ENCODE results near the gene ARID3B. TPM values are rescaled to one million over a fixed set of nuclear protein-coding genes. Genes with fewer than 3 reads are reported as not detected.
"Not testable (repeated sequence)": the region's sequence is repeated elsewhere in the genome, so short reads cannot be mapped to it uniquely, and the experiment has no call there.

Gene ARID3B
- total RNA-seq, 1 donor, result 3.6 TPM

DNA sequence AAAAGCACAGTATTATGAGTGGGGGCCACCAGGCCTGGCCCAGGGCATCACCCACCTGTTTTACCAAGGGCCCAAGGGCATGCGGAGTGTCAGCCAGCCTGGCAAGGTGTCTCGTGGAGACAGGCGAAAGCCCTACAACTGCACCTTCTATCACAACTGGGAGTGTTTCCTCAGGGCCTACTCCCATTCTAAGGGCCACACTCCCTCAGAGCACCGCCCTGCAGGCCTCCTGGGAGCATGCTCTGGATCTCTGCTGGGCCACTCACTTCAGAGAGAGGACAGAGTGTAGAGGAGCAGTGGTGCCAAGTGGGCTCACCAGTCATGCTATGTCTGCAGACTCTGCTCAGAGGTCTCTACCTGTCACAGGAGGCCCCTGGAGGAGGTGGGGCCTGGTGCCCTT is 53.4 kb downstream of the ARID3B start:
- Histone ChIP-seq H3K4me3 (ENCODE audit: insufficient read depth, low read length) (no peak overlapping the region), H4K20me1 (ENCODE audit: insufficient read depth, low read length) (no peaks in the 10 kb centered on the region), H3K4me1 (ENCODE audit: insufficient read depth, low read length) (peaks cover 13% of the 10 kb centered on the region), H3K36me3 (ENCODE audit: insufficient read depth, low read length) (peaks cover 34% of the 10 kb centered on the region), H3K79me2 (ENCODE audit: insufficient read depth, low read length) (peaks cover 10% of the 10 kb centered on the region), H3K4me2 (ENCODE audit: insufficient read depth, low read length) (no peak overlapping the region), H3K9me3 (ENCODE audit: low read depth, low read length) (no peaks in the 10 kb centered on the region), H2AFZ (ENCODE audit: low read length) (no peak overlapping the region), H3K27ac (ENCODE audit: low read depth, low read length) (no peak overlapping the region), H3K27me3 (ENCODE audit: insufficient read depth, low read length) (no peaks in the 10 kb centered on the region)
- DNase-seq (ENCODE audit: insufficient read length, low spot score, missing footprints), result no peak
- TF ChIP-seq, protein P1, sequence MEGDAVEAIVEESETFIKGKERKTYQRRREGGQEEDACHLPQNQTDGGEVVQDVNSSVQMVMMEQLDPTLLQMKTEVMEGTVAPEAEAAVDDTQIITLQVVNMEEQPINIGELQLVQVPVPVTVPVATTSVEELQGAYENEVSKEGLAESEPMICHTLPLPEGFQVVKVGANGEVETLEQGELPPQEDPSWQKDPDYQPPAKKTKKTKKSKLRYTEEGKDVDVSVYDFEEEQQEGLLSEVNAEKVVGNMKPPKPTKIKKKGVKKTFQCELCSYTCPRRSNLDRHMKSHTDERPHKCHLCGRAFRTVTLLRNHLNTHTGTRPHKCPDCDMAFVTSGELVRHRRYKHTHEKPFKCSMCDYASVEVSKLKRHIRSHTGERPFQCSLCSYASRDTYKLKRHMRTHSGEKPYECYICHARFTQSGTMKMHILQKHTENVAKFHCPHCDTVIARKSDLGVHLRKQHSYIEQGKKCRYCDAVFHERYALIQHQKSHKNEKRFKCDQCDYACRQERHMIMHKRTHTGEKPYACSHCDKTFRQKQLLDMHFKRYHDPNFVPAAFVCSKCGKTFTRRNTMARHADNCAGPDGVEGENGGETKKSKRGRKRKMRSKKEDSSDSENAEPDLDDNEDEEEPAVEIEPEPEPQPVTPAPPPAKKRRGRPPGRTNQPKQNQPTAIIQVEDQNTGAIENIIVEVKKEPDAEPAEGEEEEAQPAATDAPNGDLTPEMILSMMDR (IDR thresholded peaks at IDR 0.05; ENCODE audit: extremely low read depth, low read depth, low read length), result no peak

DNA sequence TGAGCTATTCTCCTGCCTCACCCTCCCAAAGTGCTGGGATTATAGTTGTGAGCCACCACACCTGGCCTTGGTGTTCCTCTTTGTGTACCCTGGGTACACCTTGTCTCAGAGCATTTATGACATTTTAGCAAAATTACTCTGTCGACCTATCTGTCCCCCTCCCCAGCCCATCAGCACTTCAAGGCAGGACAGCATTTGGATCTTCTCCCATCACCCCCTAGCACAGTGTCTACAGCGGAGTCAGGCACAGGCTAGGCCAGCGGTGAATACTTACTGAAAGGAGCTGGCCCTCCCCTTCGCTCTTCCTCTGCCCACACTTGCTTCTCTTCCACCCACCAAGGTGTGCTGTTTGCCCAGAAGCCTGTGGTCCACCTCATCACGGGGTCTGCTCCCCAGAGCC is 54.3 kb downstream of the ARID3B start:
- TF ChIP-seq, protein P1 (IDR thresholded peaks at IDR 0.05; ENCODE audit: extremely low read depth, low read depth, low read length), result no peak
- Histone ChIP-seq H3K4me1 (ENCODE audit: insufficient read depth, low read length) (peaks cover 16% of the 10 kb centered on the region), H3K9me3 (ENCODE audit: low read depth, low read length) (no peaks in the 10 kb centered on the region), H3K79me2 (ENCODE audit: insufficient read depth, low read length) (peaks cover 15% of the 10 kb centered on the region), H3K36me3 (ENCODE audit: insufficient read depth, low read length) (peaks cover 28% of the 10 kb centered on the region), H4K20me1 (ENCODE audit: insufficient read depth, low read length) (peaks cover 4% of the 10 kb centered on the region), H3K27me3 (ENCODE audit: insufficient read depth, low read length) (no peaks in the 10 kb centered on the region), H2AFZ (ENCODE audit: low read length) (no peak overlapping the region), H3K4me3 (ENCODE audit: insufficient read depth, low read length) (no peak overlapping the region), H3K4me2 (ENCODE audit: insufficient read depth, low read length) (no peak overlapping the region), H3K27ac (ENCODE audit: low read depth, low read length) (no peak overlapping the region)
- no peak for DNase-seq (ENCODE audit: insufficient read length, low spot score, missing footprints)

DNA sequence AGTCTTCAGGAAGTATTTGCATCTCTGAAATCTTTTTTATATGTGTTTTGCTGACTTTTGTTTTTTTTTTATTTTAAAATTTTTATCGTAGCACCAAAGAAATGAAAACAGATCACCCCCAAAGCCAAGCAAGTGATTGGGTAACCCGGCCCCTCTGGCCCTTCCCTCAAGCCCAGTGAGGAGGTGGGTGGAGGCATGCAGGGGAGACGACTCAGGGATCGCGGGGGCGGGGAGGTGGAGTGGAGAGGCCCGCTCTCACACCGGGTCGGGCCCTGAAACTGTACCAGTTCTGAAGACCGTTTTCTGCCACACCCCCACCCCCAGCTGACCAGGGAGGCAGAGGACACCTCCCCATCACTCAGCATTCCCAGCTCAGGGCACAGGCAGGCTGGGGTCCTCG is 55.7 kb downstream of the ARID3B start:
- not testable (repeated sequence) for H4K20me1 ChIP-seq (ENCODE audit: insufficient read depth, low read length); H3K4me3 ChIP-seq (ENCODE audit: insufficient read depth, low read length); H3K4me2 ChIP-seq (ENCODE audit: insufficient read depth, low read length); H3K9me3 ChIP-seq (ENCODE audit: low read depth, low read length); H2AFZ ChIP-seq (ENCODE audit: low read length); H3K27ac ChIP-seq (ENCODE audit: low read depth, low read length); DNase-seq (ENCODE audit: insufficient read length, low spot score, missing footprints); H3K27me3 ChIP-seq (ENCODE audit: insufficient read depth, low read length)
- Histone ChIP-seq H3K4me1 (ENCODE audit: insufficient read depth, low read length) (peaks cover 16% of the 10 kb centered on the region), H3K36me3 (ENCODE audit: insufficient read depth, low read length) (peaks cover 19% of the 10 kb centered on the region), H3K79me2 (ENCODE audit: insufficient read depth, low read length) (peaks cover 15% of the 10 kb centered on the region)

DNA sequence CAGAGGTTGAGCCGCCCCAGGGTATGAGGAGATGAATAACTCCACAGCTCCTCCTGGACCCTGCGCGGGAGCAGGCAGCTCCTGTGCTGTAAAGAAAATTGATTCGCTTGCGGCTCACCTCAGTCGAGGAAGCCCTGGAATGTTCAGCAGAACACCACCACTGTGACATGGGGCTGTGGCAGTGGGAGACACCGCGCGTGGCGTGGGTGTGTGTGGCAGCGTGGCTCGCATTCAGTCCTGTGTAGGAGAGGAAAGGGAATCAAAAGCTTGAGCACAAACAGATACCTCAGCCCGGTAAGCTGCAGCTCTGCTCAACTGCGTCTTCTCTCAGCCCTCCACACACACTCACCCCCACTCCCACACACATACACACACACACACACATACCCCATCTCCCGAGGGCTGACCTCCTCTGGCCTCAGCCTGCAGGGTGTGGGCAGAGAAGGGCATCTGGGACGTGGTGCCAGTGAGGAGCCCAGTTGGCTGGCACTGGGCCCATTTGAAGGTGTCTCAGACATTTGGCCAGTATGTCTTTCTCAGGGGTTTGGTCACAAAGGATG is 56.2 kb downstream of the ARID3B start:
- not testable (repeated sequence) for H3K27me3 ChIP-seq (ENCODE audit: insufficient read depth, low read length); H3K27ac ChIP-seq (ENCODE audit: low read depth, low read length); H2AFZ ChIP-seq (ENCODE audit: low read length); H3K4me2 ChIP-seq (ENCODE audit: insufficient read depth, low read length); DNase-seq (ENCODE audit: insufficient read length, low spot score, missing footprints); H3K9me3 ChIP-seq (ENCODE audit: low read depth, low read length); H3K4me3 ChIP-seq (ENCODE audit: insufficient read depth, low read length)
- peaks cover 16% of the 10 kb centered on the region for H3K4me1 ChIP-seq (ENCODE audit: insufficient read depth, low read length)
- H3K36me3 ChIP-seq (ENCODE audit: insufficient read depth, low read length), result peaks cover 14% of the 10 kb centered on the region
- H4K20me1 ChIP-seq (ENCODE audit: insufficient read depth, low read length), result peaks cover 11% of the 10 kb centered on the region
- H3K79me2 ChIP-seq (ENCODE audit: insufficient read depth, low read length), result peaks cover 15% of the 10 kb centered on the region

DNA sequence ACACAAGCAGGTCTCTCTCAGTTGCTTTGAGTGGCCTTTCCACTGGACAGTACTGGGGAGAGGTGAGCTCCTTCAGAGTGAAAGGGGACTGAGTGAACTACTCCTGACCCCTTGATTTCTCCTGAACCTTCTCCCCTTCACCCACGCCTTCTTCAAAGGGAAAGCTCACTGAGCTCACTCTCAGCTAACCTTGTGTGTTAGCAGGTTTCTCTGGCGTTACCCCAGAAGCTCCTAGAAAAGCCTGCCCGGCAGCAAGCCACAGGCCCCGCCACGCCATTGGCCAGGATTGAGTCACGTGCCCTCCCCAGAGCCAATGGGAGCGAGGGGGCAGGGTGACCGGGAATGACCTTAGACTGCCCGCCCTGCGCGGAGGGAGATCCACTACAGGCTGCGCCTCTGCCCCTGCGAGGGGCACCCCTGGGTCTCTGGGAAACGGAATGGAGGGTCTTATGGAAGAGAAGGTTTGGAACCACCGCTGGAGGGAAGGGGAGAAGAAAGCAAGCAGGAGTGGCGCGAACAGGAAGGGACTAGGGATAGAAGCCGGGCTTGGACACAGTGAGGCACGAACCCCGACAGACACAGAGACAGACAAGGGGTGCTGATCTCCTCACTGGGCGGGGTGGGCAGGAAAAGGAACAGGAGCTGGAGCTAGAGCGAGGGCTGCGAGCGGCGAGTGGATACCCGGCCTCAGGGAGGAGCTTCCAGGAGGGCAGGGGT is 57.3 kb downstream of the ARID3B start:
- Histone ChIP-seq H3K27me3 (ENCODE audit: insufficient read depth, low read length) (no peaks in the 10 kb centered on the region), H3K9me3 (ENCODE audit: low read depth, low read length) (no peaks in the 10 kb centered on the region), H2AFZ (ENCODE audit: low read length) (peak overlapping the region; percentile 90), H3K27ac (ENCODE audit: low read depth, low read length) (peak overlapping the region; percentile 75), H3K4me3 (ENCODE audit: insufficient read depth, low read length) (peak overlapping the region; percentile 87), H3K79me2 (ENCODE audit: insufficient read depth, low read length) (peaks cover 15% of the 10 kb centered on the region), H3K4me2 (ENCODE audit: insufficient read depth, low read length) (peak overlapping the region; percentile 89), H4K20me1 (ENCODE audit: insufficient read depth, low read length) (peaks cover 11% of the 10 kb centered on the region), H3K4me1 (ENCODE audit: insufficient read depth, low read length) (peaks cover 16% of the 10 kb centered on the region), H3K36me3 (ENCODE audit: insufficient read depth, low read length) (peaks cover 4% of the 10 kb centered on the region)
- DNase-seq (ENCODE audit: insufficient read length, low spot score, missing footprints), result peak; percentile 100
- TF ChIP-seq, protein P1 (IDR thresholded peaks at IDR 0.05; ENCODE audit: extremely low read depth, low read depth, low read length), result no peak
